K562 (cell line): ENCODE data around the gene CENPA. TPM values are rescaled to one million over a fixed set of nuclear protein-coding genes. Genes with fewer than 3 reads are reported as not detected.
A peak's percentile ranks its signal among the peaks of the same experiment; 100 is the strongest.

Experiments used
- BRF2 ChIP-seq: IDR thresholded peaks from 3 replicates; pipeline ENCODE4 v1.6.1; 2011; ENCODE audit warnings: borderline replicate concordance, mild to moderate bottlenecking; ENCODE audit not compliant: insufficient read length, insufficient read depth
- CEBPG ChIP-seq, 3 experiments: fragments of 200-800 bp in 1 of 3; sonication (Bioruptor generic) in 1 of 3; sonication (generic) in 1 of 3; formaldehyde crosslinking in 1 of 3; IDR thresholded peaks in 2 of 3; conservative IDR thresholded peaks in 1 of 3; 2 replicates each; pipeline versions ENCODE4 v1.6.1 to v1.8.0; 2016 to 2022; ENCODE audit warnings: missing compliant biosample characterization in 2 of 3, missing genetic modification characterization in 2 of 3, mild to moderate bottlenecking in 1 of 3, missing genetic modification reagents in 1 of 3
- FOXJ3 ChIP-seq: sonication (generic); formaldehyde crosslinking; IDR thresholded peaks from 2 replicates; pipeline ENCODE4 v1.4.0; 2020; ENCODE audit warnings: mild to moderate bottlenecking, missing genetic modification reagents
- JUNB ChIP-seq: fragments of 450-650 bp; formaldehyde crosslinking; conservative IDR thresholded peaks from 2 replicates; pipeline ENCODE4 v1.4.0; 2020; ENCODE audit warnings: mild to moderate bottlenecking
- KAT2B ChIP-seq: IDR thresholded peaks from one replicate; pipeline ENCODE4 v1.6.1; 2012; ENCODE audit warnings: low read depth, mild to moderate bottlenecking, control low read depth, inconsistent platforms, low read length, moderate library complexity
- MYBL2 ChIP-seq, 2 experiments: fragments of 450-650 bp in 1 of 2; sonication (generic) in 1 of 2; formaldehyde crosslinking in 1 of 2; IDR thresholded peaks; 2 replicates each; pipeline versions ENCODE4 v1.6.1 to v1.8.1; 2017 to 2022; ENCODE audit warnings: borderline replicate concordance in 1 of 2, inconsistent platforms in 1 of 2, low read depth in 1 of 2, mild to moderate bottlenecking in 1 of 2, missing genetic modification reagents in 1 of 2, moderate library complexity in 1 of 2
- RB1 ChIP-seq: fragments of 450-650 bp; IDR thresholded peaks from 2 replicates; pipeline ENCODE4 v1.6.1; 2017; ENCODE audit warnings: low read depth, mild to moderate bottlenecking
- RBFOX2 ChIP-seq: fragments of 200-400 bp; formaldehyde crosslinking; IDR thresholded peaks from 2 replicates; pipeline ENCODE4 v1.6.1; 2017; ENCODE audit warnings: low read depth, mild to moderate bottlenecking, low read length, moderate library complexity
- RREB1 ChIP-seq: fragments of 250-450 bp; sonication (Bioruptor Pico); IDR thresholded peaks from 2 replicates; pipeline ENCODE4 v1.4.0; 2020
- SMAD4 ChIP-seq: fragments of 250-450 bp; sonication (Bioruptor Pico); conservative IDR thresholded peaks from 2 replicates; pipeline ENCODE4 v1.8.0; 2021; ENCODE audit warnings: inconsistent platforms, mild to moderate bottlenecking, moderate library complexity
- SP1 ChIP-seq: sonication (generic); formaldehyde crosslinking; IDR thresholded peaks from 2 replicates; pipeline ENCODE4 v1.8.1; 2022; ENCODE audit warnings: mild to moderate bottlenecking, missing genetic modification reagents
- SRF ChIP-seq, 2 experiments: fragments of 250-450, 450-650 bp in 1 of 2; sonication (Bioruptor Pico) in 1 of 2; sonication (generic) in 1 of 2; formaldehyde crosslinking; IDR thresholded peaks; 2 replicates each; pipeline versions ENCODE4 v1.5.0 to v1.5.1; 2020 to 2022; ENCODE audit warnings: mild to moderate bottlenecking in 1 of 2, missing genetic modification reagents in 1 of 2
- STAT5A ChIP-seq: IDR thresholded peaks from 2 replicates; pipeline ENCODE4 v1.6.1; 2012; ENCODE audit warnings: low read length, inconsistent platforms, borderline replicate concordance
- TRIM24 ChIP-seq, 2 experiments: fragments of 450-650 bp; IDR thresholded peaks; 2 replicates each; pipeline ENCODE4 v1.6.1; 2016
- ZBTB7A ChIP-seq: IDR thresholded peaks from 2 replicates; pipeline ENCODE4 v1.6.1; 2011; ENCODE audit warnings: low read depth, mild to moderate bottlenecking, low read length, moderate library complexity, borderline replicate concordance; ENCODE audit not compliant: control insufficient read depth
- ZNF175 ChIP-seq: fragments of 200-800 bp; sonication (Bioruptor generic); IDR thresholded peaks from 2 replicates; pipeline ENCODE4 v1.6.1; 2016; ENCODE audit warnings: low read depth, mild to moderate bottlenecking, missing genetic modification characterization, missing compliant biosample characterization
- ZNF282 ChIP-seq: sonication (generic); formaldehyde crosslinking; IDR thresholded peaks from 2 replicates; pipeline ENCODE4 v1.8.1; 2023; ENCODE audit warnings: missing genetic modification reagents
- ZNF583 ChIP-seq: fragments of 250-450 bp; sonication (Bioruptor Pico); IDR thresholded peaks from 2 replicates; pipeline ENCODE4 v1.4.0; 2020
- ZNF639 ChIP-seq, 2 experiments: fragments of 200-800 bp in 1 of 2; sonication (Bioruptor generic) in 1 of 2; sonication (generic) in 1 of 2; formaldehyde crosslinking in 1 of 2; IDR thresholded peaks in 1 of 2; conservative IDR thresholded peaks in 1 of 2; 2 replicates each; pipeline versions ENCODE4 v1.5.0 to v1.6.1; 2016 to 2020; ENCODE audit warnings: missing compliant biosample characterization in 1 of 2, missing genetic modification characterization in 1 of 2, missing genetic modification reagents in 1 of 2
- polyA plus RNA-seq, 8 experiments: library from polyadenylated mRNA; depleted of rRNA in 4 of 8; stranded (reverse) in 5 of 8; unstranded in 3 of 8; fragments of >200 nt; fragmentation: Nextera tagmentation in 2 of 8; fragmentation: Illumina TruSeq in 1 of 8; extraction: Ambion mirVana in 2 of 8; extraction: Trizol in 1 of 8; gene quantifications; 2 replicates each; pipeline versions ENCODE4 v1.2.1 to v1.2.3, GENCODE V29; 2011 to 2014; ENCODE audit warnings: inconsistent platforms in 1 of 8, missing spikeins in 1 of 8
- total RNA-seq, 7 experiments: library from RNA; depleted of rRNA in 6 of 7; stranded (reverse); fragments of >200 nt in 6 of 7; fragmentation: Illumina TruSeq in 2 of 7; extraction: Trizol in 2 of 7; gene quantifications; 2 replicates each; pipeline versions ENCODE4 v1.2.1 to v1.2.3, GENCODE V29; 2011 to 2021; ENCODE audit warnings: low replicate concordance in 1 of 7

The CENPA gene
- total and polyA plus RNA-seq, 9 of the 15 experiments (the other 6 are each of a cell fraction or from before 2014, with no cell fraction given): 11.3 to 61.7 (median 44.7) TPM

GRCh38 chr2:26770986-26771586 is 14.8 kb upstream of the CENPA start (continued):
- TF ChIP-seq MYBL2 (IDR thresholded peaks at IDR 0.05; ENCODE audit: low read depth) (no peak), MYBL2 (CRISPR knock-in tag; IDR thresholded peaks at IDR 0.05; ENCODE audit: borderline replicate concordance) (no peak), JUNB (CRISPR knock-in tag) (no peak), CEBPG (CRISPR knock-in tag; IDR thresholded peaks at IDR 0.05) (no peak; the same call in 1 of the 2 replicates), CEBPG (tag; conservative IDR thresholded peaks at IDR 0.05 in 1 of 2, IDR thresholded peaks at IDR 0.05 in 1 of 2) (no peak), SP1 (CRISPR knock-in tag) (no peak), ZNF583 (no peak), SMAD4 (peak; percentile 25), KAT2B (no peak), FOXJ3 (CRISPR knock-in tag) (no peak), ZNF282 (CRISPR knock-in tag) (no peak), RREB1 (CRISPR knock-in tag) (no peak), BRF2 (no peak), RBFOX2 (peak; percentile 54), SRF (CRISPR knock-in tag; IDR thresholded peaks at IDR 0.05) (no peak), ZNF175 (peak; percentile 44; the same call in 1 of the 2 replicates), STAT5A (no peak), ZNF639 (CRISPR knock-in tag; conservative IDR thresholded peaks at IDR 0.05 in 1 of 2, IDR thresholded peaks at IDR 0.05 in 1 of 2) (no peak), RB1 (no peak), TRIM24 (IDR thresholded peaks at IDR 0.05) (no peak), ZBTB7A (0 out of 2 replicates have a peak, but pooled peaks have one; percentile 51)
